T-helper 2 cell treated with Interferon-gamma antibody and Interleukin-4, amounts not matched to agents 5 μg/mL and 100 μg/mL, for 36 hours (primary cell): Measurements from ENCODE around the gene ANTXRL.
"Not testable (repeated sequence)": the region's sequence is repeated elsewhere in the genome, so short reads cannot be mapped to it uniquely, and the experiment has no call there.

Source experiments
- DNase-seq: peaks from one replicate; pipeline ENCODE4 v3.0.0; 2021; ENCODE audit warnings: low spot score
- H3K27ac Mint-ChIP-seq: one replicate; pipeline ENCODE4 v1.8.0; 2021; ENCODE audit warnings: mild to moderate bottlenecking, mixed read lengths
- H3K27me3 Mint-ChIP-seq: one replicate; pipeline ENCODE4 v1.8.0; 2021; ENCODE audit warnings: low read depth, mixed read lengths
- H3K36me3 Mint-ChIP-seq: one replicate; pipeline ENCODE4 v1.8.0; 2021; ENCODE audit warnings: low read depth, mixed read lengths
- H3K4me1 Mint-ChIP-seq: one replicate; pipeline ENCODE4 v1.8.0; 2021; ENCODE audit warnings: low read depth, mixed read lengths
- H3K4me3 Mint-ChIP-seq: one replicate; pipeline ENCODE4 v1.8.0; 2022; ENCODE audit warnings: mild to moderate bottlenecking, moderate library complexity, mixed read lengths
- H3K9me3 Mint-ChIP-seq: one replicate; pipeline ENCODE4 v1.8.0; 2021; ENCODE audit warnings: mixed read lengths

Gene ANTXRL

DNA sequence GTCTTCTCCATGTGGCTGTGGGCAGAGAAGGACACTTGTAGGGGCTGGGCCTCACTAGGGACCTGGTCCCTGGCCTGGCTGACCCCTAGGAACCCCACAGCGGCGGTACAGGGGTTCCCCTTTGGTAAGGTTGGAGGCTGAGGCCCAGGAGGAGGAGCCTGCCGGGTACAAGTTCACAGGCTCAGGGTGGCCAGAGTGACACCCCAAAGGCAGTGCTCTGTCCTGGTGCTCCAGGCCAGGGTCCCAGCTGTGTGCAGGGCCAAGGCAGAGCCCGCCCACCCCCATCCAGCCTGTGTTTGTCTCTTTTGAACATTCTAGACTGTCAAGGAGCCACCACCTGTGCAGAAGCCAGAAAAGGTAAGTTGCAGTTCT, 23.3 kb downstream of the ANTXRL start:
- H3K9me3 Mint-ChIP-seq, result no peaks in the 10 kb centered on the region
- no peaks in the 10 kb centered on the region for H3K36me3 Mint-ChIP-seq
- H3K4me1 Mint-ChIP-seq, result no peaks in the 10 kb centered on the region
- H3K4me3 Mint-ChIP-seq, result no peak overlapping the region
- DNase-seq, result no peak
- peaks cover 2% of the 10 kb centered on the region for H3K27me3 Mint-ChIP-seq
- no peak overlapping the region for H3K27ac Mint-ChIP-seq

DNA sequence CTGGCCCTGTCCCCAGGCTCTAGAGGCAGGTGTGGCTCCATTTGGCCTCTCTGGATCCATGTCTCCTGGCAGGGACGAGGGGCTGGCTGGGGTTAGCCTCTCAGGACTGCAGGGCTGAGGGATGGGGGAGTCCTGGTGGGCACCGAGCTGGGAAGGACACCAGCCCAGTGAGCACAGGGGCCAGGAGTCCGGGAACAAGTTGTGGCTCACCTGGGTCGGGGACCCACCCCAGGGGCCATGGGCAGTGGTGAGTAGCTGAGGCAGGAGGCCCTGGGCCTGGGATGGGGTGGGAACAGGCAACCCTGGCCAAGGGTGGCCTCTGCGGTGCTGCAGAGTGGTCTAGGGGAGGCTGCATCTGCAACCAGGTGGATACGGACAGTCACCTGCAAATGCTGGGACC, 24.1 kb downstream of the ANTXRL start:
- Mint-ChIP-seq H3K9me3 (no peaks in the 10 kb centered on the region), H3K36me3 (no peaks in the 10 kb centered on the region), H3K27me3 (peaks cover 2% of the 10 kb centered on the region), H3K27ac (no peak overlapping the region), H3K4me3 (no peak overlapping the region), H3K4me1 (no peaks in the 10 kb centered on the region)
- no peak for DNase-seq

DNA sequence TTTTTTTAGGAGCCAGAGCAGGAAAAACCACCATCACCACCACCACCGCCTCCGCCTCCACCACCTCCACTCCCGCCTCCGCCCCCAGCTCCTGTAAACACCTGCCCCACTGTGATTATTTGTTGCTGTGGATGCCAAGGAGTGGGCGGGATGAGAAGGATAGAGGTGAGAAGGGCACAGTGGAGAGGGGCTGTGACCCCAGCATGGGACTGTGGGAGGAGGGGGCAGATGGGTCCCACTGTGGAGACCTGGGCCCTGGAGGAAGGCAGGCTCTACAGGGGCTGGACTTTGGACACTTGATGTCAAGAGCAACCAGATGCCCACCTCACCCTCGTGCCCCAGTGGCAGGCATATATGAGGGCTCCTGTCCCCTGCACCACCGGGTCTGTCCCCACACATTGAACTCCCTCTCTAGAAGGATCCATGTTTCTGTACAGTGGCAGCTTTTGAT, 24.7 kb downstream of the ANTXRL start:
- Mint-ChIP-seq H3K4me3 (no peak overlapping the region), H3K4me1 (no peaks in the 10 kb centered on the region), H3K36me3 (no peaks in the 10 kb centered on the region), H3K27ac (no peak overlapping the region), H3K9me3 (no peaks in the 10 kb centered on the region), H3K27me3 (no peaks in the 10 kb centered on the region)
- no peak for DNase-seq

DNA sequence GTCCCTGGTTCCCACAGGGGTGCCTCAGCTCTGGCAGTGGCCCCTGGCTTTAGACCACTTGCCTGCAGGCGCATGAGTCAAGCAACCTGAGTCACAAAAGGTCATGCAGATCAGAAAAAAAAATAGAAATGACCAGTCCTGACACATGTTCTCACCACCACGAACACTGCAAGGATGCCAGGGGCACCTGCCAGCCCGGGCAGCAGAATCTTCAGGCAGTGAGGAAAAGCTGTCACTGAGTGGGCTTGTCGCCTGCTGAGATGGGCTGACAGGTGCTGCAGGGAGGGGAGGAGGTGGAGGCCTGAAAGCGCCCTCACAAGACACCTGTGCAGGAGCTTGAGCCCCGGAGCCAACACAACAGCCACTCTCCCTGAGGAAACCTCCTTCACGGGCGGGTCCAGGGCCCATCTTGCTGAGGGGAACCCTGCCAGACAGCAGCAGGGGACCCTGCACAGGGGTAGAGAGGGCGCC, 25.2 kb downstream of the ANTXRL start:
- H3K36me3 Mint-ChIP-seq, H3K27me3 Mint-ChIP-seq, H3K4me3 Mint-ChIP-seq, DNase-seq, H3K9me3 Mint-ChIP-seq, H3K4me1 Mint-ChIP-seq, H3K27ac Mint-ChIP-seq: not testable (repeated sequence)

DNA sequence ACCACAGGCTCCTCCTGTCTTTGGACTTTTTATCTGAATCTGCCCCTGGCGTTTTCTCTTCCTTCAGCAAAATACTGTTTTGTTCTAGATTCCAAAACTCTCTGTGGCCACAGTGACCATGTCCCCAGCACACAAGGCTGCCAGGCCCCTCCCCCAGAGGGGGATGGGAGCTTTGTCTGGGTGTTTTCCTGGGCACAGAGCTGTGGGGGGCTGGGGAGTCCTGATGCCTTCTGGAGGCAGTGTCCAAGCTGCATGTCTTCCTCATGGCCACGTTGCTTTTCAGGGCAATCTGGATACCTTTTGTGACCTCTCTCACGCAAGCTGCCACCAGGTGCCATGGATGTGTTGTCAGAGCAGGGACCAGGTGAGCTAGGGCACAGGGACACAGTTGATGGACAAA, 26.2 kb downstream of the ANTXRL start:
- H3K4me3 Mint-ChIP-seq, result no peak overlapping the region
- DNase-seq, result no peak
- no peaks in the 10 kb centered on the region for H3K27me3 Mint-ChIP-seq
- no peaks in the 10 kb centered on the region for H3K4me1 Mint-ChIP-seq
- H3K27ac Mint-ChIP-seq, result no peak overlapping the region
- H3K9me3 Mint-ChIP-seq, result no peaks in the 10 kb centered on the region
- no peaks in the 10 kb centered on the region for H3K36me3 Mint-ChIP-seq

DNA sequence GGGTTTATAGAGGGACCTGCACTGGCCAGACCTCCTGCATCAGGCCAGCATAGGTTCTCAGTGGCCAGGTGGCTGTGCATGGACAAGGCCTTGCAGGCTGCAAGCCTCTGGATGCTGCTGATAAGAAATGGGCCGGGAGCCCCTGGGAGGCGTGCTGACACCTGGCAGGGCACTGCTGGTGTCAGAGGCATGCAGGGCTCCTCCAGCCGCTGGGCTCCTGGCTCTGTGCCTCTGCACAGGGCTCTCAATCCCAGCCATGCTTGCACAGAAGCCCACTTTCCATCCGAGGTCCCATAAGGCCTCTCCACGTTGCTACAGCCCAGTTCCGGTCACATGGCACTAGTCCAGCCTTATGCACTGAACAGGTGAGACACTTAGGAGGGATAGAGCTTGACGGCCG, 27.3 kb downstream of the ANTXRL start:
- Mint-ChIP-seq H3K9me3 (no peaks in the 10 kb centered on the region), H3K27ac (no peak overlapping the region), H3K36me3 (no peaks in the 10 kb centered on the region), H3K27me3 (peaks cover 2% of the 10 kb centered on the region), H3K4me1 (no peaks in the 10 kb centered on the region), H3K4me3 (no peak overlapping the region)
- DNase-seq, result no peak

DNA sequence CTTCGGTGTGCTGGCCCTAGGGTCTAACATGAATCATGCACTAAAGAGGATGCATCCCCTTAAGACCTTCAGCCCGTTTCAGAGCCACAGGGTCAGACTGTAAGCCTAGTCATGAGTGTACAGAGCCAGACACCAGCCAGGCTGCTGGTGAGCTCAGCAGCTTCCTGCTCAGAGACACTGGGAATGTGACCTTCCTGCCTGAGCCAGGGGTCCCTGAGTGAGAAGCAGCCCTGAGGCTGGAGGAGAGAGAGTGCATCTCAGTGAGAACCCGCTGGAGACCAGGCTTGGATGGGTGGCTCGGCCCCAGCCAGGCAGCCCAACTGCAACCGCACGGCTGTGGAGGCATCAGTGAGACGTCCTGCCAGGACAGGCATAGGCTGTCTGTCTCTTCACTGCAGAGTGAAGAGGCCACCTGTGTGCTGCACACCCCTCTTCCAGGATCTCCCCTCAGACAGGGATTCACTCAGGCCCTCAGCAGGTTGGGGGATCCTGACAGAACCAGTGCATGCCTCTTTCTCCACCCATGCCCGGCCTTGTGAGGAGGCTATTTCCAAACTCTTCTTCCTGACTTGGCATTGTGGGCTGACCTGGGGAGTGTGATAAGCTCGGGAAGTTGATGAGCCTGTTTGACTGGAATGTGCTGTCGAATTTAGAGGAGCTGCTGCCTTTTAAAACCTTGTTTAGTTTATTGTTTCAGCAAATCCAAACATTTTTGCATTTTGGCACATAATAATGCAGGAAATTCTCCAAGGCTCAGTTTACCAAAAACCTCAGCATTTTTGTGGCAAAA, 28.5 kb downstream of the ANTXRL start:
- not testable (repeated sequence) for H3K4me3 Mint-ChIP-seq, H3K27ac Mint-ChIP-seq, H3K36me3 Mint-ChIP-seq, H3K27me3 Mint-ChIP-seq, H3K4me1 Mint-ChIP-seq, H3K9me3 Mint-ChIP-seq, DNase-seq

DNA sequence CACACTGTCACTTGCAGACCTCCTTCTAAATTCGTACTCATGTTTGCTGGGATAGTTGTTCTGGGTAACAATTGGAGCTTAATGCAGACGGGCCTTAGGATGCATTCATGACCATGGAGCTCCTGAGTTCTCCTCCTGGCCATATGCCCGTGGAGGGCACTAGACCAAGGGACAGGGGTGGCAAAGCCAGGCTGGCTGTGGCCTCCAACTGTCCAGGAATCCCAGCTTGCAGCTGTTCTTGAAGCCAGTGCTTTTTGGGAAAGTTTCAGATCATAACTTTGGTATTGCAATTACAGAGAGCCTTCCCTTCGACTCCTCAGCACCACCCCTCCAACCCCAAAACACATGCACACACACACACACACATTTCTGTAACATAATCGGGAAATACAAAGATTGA, 30.6 kb downstream of the ANTXRL start:
- Mint-ChIP-seq H3K9me3 (no peaks in the 10 kb centered on the region), H3K27ac (no peak overlapping the region), H3K36me3 (no peaks in the 10 kb centered on the region), H3K4me1 (no peaks in the 10 kb centered on the region), H3K4me3 (no peak overlapping the region), H3K27me3 (peaks cover 17% of the 10 kb centered on the region)
- DNase-seq, result no peak

DNA sequence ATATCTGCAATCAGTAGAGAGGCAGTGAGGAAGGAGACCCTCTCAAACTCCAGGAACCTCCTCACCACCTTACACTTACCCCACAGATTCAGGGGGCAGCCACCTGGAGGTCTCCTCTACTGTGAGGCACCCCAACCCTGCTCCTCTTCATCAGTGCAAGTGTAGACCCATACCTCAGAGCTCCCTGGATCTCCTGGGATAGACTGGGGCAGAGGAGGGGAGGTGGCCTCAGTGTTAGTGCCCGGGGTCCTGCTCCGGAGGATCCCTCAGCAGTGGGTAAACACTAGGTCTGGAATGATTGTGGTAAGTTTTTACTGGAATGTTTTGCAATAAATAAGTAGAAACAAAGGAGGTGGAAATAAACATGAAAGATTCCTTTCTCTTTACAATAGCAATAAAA, 31.1 kb downstream of the ANTXRL start:
- H3K4me3 Mint-ChIP-seq, result no peak overlapping the region
- H3K27me3 Mint-ChIP-seq, result peaks cover 22% of the 10 kb centered on the region
- no peak for DNase-seq
- H3K27ac Mint-ChIP-seq, result no peak overlapping the region
- no peaks in the 10 kb centered on the region for H3K9me3 Mint-ChIP-seq
- H3K36me3 Mint-ChIP-seq, result no peaks in the 10 kb centered on the region
- no peaks in the 10 kb centered on the region for H3K4me1 Mint-ChIP-seq

DNA sequence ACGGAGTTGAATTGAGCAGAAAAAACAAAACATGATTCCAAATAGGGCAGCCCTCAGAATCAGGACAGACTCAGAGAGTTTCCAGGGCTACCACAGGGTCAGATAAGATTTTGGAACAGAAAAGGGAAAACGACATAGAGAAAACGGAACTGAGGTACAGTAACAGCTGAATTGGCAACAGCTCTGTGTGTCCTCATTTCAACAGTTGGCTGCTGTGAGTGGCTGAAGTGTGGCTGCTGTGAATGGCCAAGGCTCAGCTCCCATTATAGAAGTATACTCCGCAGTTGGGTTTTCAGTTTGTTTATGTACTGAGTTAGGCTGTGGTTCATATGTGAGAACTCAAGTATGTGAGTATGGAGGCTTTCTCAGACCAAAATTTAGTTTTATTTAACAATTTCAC, 32.0 kb downstream of the ANTXRL start:
- Mint-ChIP-seq H3K27ac (no peak overlapping the region), H3K27me3 (peaks cover 25% of the 10 kb centered on the region), H3K9me3 (no peaks in the 10 kb centered on the region), H3K4me3 (no peak overlapping the region), H3K4me1 (no peaks in the 10 kb centered on the region), H3K36me3 (no peaks in the 10 kb centered on the region)
- no peak for DNase-seq

DNA sequence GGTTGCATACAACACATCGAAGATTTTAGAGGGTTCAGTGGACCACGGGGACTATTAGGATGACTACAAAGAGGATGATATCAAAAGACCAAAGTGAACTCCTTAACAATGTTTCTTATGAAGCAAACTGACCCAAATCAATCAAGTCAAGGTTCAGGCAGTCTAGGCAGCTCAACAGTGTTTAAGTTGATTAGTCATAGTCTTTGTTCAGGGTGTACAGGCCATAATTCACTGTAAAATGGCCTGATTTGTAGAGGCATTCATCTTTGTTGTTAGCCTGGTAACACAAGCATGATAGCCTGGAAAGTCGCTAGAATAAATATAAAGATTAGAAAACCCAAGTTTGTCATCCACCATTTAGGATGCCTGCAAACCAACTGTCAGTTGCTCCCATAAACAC, 32.6 kb downstream of the ANTXRL start:
- no peaks in the 10 kb centered on the region for H3K4me1 Mint-ChIP-seq
- H3K36me3 Mint-ChIP-seq, result no peaks in the 10 kb centered on the region
- H3K9me3 Mint-ChIP-seq, result no peaks in the 10 kb centered on the region
- no peak for DNase-seq
- peaks cover 30% of the 10 kb centered on the region for H3K27me3 Mint-ChIP-seq
- H3K4me3 Mint-ChIP-seq, result no peak overlapping the region
- H3K27ac Mint-ChIP-seq, result no peak overlapping the region

DNA sequence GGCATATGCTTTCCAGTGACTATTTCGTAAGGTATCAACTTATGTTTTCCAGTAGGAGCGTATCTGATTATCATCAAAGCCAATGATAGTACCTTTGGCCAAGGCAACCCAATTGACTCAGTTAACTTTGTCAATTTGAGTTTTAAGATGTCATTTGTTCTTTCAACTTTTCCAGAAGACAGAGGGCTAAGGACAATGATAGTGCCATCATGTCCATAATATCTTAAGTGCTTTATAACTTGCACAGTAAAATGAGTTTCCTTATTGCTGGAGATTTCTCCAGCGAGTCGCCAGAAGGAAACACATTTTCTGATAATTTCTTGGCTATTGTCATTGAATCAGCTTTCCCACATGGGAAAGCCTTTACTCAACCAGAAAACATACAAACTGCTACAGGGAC, 35.0 kb downstream of the ANTXRL start:
- H3K4me1 Mint-ChIP-seq, result no peaks in the 10 kb centered on the region
- no peak overlapping the region for H3K4me3 Mint-ChIP-seq
- H3K27ac Mint-ChIP-seq, result no peak overlapping the region
- no peaks in the 10 kb centered on the region for H3K36me3 Mint-ChIP-seq
- peaks cover 33% of the 10 kb centered on the region for H3K27me3 Mint-ChIP-seq
- DNase-seq, result no peak
- no peaks in the 10 kb centered on the region for H3K9me3 Mint-ChIP-seq

DNA sequence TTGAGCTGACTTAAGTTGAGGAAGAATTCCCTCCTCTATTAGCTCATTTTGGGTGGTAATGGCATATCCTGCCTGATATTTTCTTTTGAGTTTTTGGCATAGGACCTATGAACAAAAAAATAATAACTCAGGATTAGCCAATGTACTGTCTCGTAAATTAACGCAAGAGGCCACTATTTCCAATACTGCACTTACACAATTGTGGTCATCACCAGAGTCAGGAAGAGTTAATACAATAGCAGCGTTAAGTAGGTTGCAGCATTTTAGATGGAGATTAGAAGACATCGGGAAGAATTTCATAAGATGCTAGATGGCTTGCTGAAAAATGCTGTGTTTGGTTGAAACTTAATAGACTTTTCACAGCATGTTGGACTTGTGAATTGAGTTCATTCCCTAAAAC, 36.4 kb downstream of the ANTXRL start:
- Mint-ChIP-seq H3K27ac (no peak overlapping the region), H3K9me3 (no peaks in the 10 kb centered on the region), H3K36me3 (no peaks in the 10 kb centered on the region), H3K27me3 (peaks cover 33% of the 10 kb centered on the region), H3K4me3 (no peak overlapping the region), H3K4me1 (no peaks in the 10 kb centered on the region)
- DNase-seq, result no peak

DNA sequence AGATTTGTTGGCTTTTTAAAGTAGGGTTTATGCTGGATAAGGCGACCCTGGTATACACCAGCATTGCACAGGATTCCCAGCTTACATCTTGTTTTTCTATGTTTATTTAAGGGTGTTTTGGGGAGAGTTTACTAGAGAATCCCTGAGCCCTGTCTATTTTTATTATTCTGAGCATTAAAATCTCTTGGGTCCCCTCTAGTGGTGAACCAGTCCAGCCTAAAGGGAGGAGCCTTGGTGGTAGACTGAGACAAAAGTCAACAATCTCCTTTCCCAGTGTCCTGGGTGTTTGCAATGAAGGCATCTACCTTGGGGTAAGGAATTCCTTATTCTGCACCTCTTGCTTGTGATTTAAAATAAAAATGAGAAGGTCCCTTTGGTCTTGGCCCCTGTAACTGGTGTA, 38.2 kb downstream of the ANTXRL start:
- Mint-ChIP-seq H3K9me3 (no peaks in the 10 kb centered on the region), H3K27me3 (peaks cover 27% of the 10 kb centered on the region), H3K4me1 (no peaks in the 10 kb centered on the region), H3K36me3 (no peaks in the 10 kb centered on the region), H3K4me3 (no peak overlapping the region), H3K27ac (no peak overlapping the region)
- no peak for DNase-seq

DNA sequence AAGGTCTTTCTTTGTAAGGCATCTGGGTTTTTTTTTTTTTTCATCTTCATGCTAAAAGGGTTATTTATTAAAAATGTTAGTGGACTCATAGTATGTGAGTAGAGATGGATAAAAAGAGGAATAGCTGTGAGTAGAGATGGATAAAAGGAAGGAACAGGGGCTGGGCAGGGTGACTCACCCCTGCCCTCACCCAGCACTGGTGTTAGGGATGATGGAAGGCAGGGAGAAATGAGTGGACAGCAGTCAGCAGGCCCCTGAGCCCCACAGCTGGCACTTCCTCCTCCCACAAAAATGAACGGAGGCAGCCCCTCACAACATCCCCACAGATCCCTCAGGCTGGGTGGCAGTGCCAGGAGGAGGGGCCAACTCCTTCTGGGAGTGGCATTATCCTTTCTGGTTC, 39.3 kb downstream of the ANTXRL start:
- Mint-ChIP-seq H3K36me3 (no peaks in the 10 kb centered on the region), H3K4me1 (no peaks in the 10 kb centered on the region), H3K27me3 (peaks cover 23% of the 10 kb centered on the region), H3K27ac (no peak overlapping the region), H3K4me3 (no peak overlapping the region), H3K9me3 (no peaks in the 10 kb centered on the region)
- DNase-seq, result no peak
